ENCODE data around the gene TMEM95. TPM values are rescaled to one million over a fixed set of nuclear protein-coding genes. Genes with fewer than 3 reads are reported as not detected.

Gene TMEM95
- polyA plus RNA-seq, 1 donor (not counting 4 experiments of a cell fraction or from before 2014, with no cell fraction given) = not detected

- Histone ChIP-seq H3K36me3 (ENCODE audit: control insufficient read depth in 2 of 2, extremely low read depth in 1 of 2, insufficient read depth in 2 of 2, low read length in 2 of 2) (peaks cover 35 to 51% of the 10 kb centered on the region in 2 experiments), H3K9ac (ENCODE audit: control insufficient read depth, extremely low read depth, insufficient read depth, low read length) (no peak overlapping the region), H3K27ac (ENCODE audit: control insufficient read depth, insufficient read depth, low read length) (no peak overlapping the region), H3K27me3 (ENCODE audit: control insufficient read depth, extremely low read depth, insufficient read depth, low read length) (no peaks in the 10 kb centered on the region), H2AFZ (ENCODE audit: control insufficient read depth, low read length) (no peak overlapping the region), H3K9me1 (ENCODE audit: control insufficient read depth, extremely low read depth, insufficient read depth, low read length) (peaks cover 2% of the 10 kb centered on the region), H3K79me2 (ENCODE audit: control insufficient read depth, insufficient read depth, low read length) (peaks cover 17% of the 10 kb centered on the region), H4K20me1 (ENCODE audit: control insufficient read depth, extremely low read depth, insufficient read depth, low read length) (no peaks in the 10 kb centered on the region), H3K4me2 (ENCODE audit: control insufficient read depth, extremely low read depth, insufficient read depth, low read depth, low read length) (no peak overlapping the region), H3K4me1 (ENCODE audit: control insufficient read depth, extremely low read depth, insufficient read depth, low read length) (peaks cover 8% of the 10 kb centered on the region), H3K4me3 (ENCODE audit: control insufficient read depth in 2 of 3, extremely low read depth in 1 of 3, insufficient read depth in 2 of 3, low read depth in 1 of 3, low read length in 3 of 3) (no peak overlapping the region), H3K9me3 (ENCODE audit: control insufficient read depth, low read depth, low read length) (no peaks in the 10 kb centered on the region)
- no peak for FAIRE-seq
- no peak for DNase-seq (ENCODE audit: low read depth, low spot score)
- dilution Hi-C loops (cut with MboI; ENCODE audit: extremely low pct_ligation_motif_present, low sequenced_read_pairs) = no loop called here
- TF ChIP-seq EZH2 (IDR thresholded peaks at IDR 0.05; ENCODE audit: low read length) (no peak), CTCF (optimal IDR thresholded peaks at IDR 0.05 in 1 of 3, IDR thresholded peaks at IDR 0.05 in 1 of 3, conservative IDR thresholded peaks at IDR 0.05 in 1 of 3; ENCODE audit: extremely low read depth in 1 of 3, insufficient read depth in 2 of 3, low read length in 3 of 3) (no peak)
These were observed 28.8 kb upstream of the TMEM95 start for GRCh38 chr17:7326186-7326585.

GRCh38 chr17:7327056-7327455 lies 27.9 kb upstream of the TMEM95 start:
- Histone ChIP-seq H3K4me2 (ENCODE audit: control insufficient read depth, extremely low read depth, insufficient read depth, low read depth, low read length) (no peak overlapping the region), H3K9me1 (ENCODE audit: control insufficient read depth, extremely low read depth, insufficient read depth, low read length) (peaks cover 2% of the 10 kb centered on the region), H3K9ac (ENCODE audit: control insufficient read depth, extremely low read depth, insufficient read depth, low read length) (no peak overlapping the region), H3K9me3 (ENCODE audit: control insufficient read depth, low read depth, low read length) (no peaks in the 10 kb centered on the region), H3K36me3 (ENCODE audit: control insufficient read depth in 2 of 2, extremely low read depth in 1 of 2, insufficient read depth in 2 of 2, low read length in 2 of 2) (peaks cover 33 to 45% of the 10 kb centered on the region in 2 experiments), H3K4me1 (ENCODE audit: control insufficient read depth, extremely low read depth, insufficient read depth, low read length) (peaks cover 8% of the 10 kb centered on the region), H3K27ac (ENCODE audit: control insufficient read depth, insufficient read depth, low read length) (no peak overlapping the region), H3K79me2 (ENCODE audit: control insufficient read depth, insufficient read depth, low read length) (peaks cover 17% of the 10 kb centered on the region), H4K20me1 (ENCODE audit: control insufficient read depth, extremely low read depth, insufficient read depth, low read length) (no peaks in the 10 kb centered on the region), H2AFZ (ENCODE audit: control insufficient read depth, low read length) (no peak overlapping the region), H3K27me3 (ENCODE audit: control insufficient read depth, extremely low read depth, insufficient read depth, low read length) (no peaks in the 10 kb centered on the region), H3K4me3 (ENCODE audit: control insufficient read depth in 2 of 3, extremely low read depth in 1 of 3, insufficient read depth in 2 of 3, low read depth in 1 of 3, low read length in 3 of 3) (no peak overlapping the region)
- no peak for TF ChIP-seq EZH2 (IDR thresholded peaks at IDR 0.05; ENCODE audit: low read length)
- TF ChIP-seq CTCF (optimal IDR thresholded peaks at IDR 0.05 in 1 of 3, IDR thresholded peaks at IDR 0.05 in 1 of 3, conservative IDR thresholded peaks at IDR 0.05 in 1 of 3; ENCODE audit: extremely low read depth in 1 of 3, insufficient read depth in 2 of 3, low read length in 3 of 3) = no peak
- DNase-seq (ENCODE audit: low read depth, low spot score) = no peak
- dilution Hi-C loops (cut with MboI; ENCODE audit: extremely low pct_ligation_motif_present, low sequenced_read_pairs) = no loop called here
- FAIRE-seq = no peak

Data from keratinocyte (primary cell).